ENCODE data around the gene CERCAM.

- TF ChIP-seq POLR2AphosphoS5 (IDR thresholded peaks at IDR 0.05) (no peak), CTCF (IDR thresholded peaks at IDR 0.05) (no peak)
Observed at GRCh38 chr9:128479262-128479661, 58.6 kb downstream of the CERCAM start.
